ENCODE results near the gene RIMBP3C.
"Not testable (repeated sequence)": the region's sequence is repeated elsewhere in the genome, so short reads cannot be mapped to it uniquely, and the experiment has no call there.

Gene RIMBP3C

DNA sequence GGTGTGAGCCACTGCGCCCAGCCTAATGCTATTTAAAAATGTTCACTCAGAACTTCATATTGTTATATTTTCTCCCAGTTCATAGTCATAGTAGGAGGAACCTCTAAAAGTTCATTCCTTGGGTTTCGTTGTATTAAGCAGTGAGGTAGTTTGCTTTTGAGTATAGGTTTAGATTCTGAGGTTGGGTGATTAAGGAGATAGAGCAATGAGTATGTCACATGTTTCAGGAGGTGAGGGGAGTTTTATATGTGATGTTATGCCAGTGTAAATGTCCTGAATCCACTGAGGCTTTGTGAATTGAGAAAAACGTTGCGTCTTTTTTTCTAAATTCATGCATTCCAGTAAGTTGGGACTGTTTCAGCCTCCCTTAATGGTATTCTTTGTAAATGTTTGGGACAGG lies 20.4 kb upstream of the RIMBP3C start:
- DNase-seq = no peak

DNA sequence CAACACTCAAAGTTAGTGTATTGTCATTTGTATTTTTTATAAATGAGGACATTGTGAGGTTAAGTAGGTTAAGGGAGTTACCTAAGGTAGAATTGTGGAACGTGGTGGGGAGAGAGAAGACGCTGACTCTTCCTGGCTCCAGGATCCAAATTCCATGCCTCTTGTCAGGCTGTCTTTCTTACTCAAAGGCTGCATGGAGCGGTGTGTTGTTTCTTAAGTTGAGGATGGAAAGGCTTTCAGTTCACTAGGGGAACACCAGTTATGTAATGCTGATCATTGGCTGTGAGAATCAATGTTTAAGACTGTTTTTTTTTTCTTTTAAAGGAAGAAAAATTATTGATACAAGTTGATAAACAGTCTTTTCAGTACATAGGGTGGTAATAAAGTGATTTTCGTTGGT lies 19.1 kb upstream of the RIMBP3C start:
- DNase-seq = no peak

DNA sequence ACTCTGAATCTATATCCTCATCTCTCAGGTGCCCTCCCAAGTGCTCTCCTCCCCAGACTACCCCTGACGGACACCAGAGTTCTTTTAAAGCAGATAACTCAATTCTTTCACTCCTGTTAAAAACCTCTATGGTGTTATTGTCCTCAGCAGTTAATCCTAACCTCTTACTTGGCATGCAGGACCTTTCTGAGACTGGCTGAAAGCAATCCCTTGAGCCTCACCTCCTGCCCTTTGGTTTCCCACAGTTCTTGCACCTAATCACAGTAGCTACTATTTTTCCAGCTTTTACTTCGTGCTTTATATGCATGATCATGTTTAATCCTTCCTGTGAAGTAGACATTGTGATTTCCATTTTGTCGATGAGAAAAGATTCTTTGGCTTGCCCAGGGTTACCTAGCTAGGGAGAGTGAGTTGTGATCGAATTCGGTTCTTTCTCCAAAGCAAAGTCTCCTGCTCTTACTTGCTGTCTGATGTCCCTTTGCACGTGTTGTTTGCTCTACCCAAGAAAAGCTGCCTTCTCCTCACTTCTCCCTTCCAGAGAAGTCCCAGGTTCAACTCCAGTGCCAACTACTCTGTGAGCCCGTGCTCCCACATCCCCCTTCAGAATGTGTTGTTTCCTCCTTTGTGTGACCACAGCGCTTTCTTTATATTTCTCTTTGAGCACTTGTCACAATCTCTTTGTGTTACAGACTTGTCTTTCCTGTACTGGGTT lies 18.4 kb upstream of the RIMBP3C start:
- no peak for DNase-seq

DNA sequence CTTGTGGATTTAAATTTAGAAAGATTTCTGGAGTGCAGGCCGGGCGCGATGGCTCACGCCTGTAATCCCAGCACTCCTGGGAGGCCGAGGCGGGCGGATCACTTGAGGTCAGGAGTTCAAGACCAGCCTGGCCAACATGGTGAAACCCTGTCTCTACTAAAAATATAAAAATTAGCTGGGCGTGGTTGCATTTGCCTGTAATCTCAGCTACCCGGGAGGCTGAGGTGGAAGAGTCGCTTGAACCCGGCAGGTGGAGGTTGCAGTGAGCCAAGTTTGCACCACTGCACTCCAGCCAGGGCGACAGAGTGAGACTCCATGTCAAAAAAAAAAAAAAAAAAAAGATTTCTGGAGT lies 17.8 kb upstream of the RIMBP3C start:
- DNase-seq = not testable (repeated sequence)

DNA sequence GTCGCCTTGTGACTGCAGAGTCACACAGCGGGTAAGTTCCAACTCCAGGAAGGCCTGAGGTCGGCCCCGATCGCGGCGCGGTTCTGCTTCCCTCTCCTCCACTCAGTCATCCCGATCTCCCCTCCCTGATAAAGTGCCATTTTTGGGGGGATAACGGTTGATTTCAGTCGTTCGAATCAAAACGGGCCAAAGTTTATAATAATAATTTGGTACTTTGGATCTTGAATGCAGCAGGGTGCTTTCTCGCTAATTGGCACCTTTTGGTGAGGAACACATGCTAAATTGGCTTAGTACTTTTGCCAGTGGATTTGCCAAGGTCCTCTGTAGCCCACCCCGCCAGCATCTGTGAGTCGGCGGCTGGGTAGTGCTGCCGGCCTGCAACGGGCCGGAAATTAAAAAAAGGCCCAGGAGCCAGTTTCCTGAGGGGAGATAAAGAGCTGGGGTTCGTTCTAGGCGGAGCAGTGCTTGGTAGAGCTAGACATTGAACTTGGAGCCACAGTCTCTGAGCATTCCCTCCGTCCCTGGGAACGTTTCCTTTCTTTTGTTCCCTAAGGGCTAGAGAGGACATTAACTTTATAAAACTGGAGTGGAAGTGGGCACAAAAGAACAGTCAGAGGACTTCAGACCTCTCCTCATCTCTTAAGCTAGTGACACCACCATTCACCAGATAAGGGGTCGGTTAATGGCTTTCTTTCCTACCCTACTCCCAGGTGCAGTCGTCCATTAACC lies 17.2 kb upstream of the RIMBP3C start:
- no peak for DNase-seq

DNA sequence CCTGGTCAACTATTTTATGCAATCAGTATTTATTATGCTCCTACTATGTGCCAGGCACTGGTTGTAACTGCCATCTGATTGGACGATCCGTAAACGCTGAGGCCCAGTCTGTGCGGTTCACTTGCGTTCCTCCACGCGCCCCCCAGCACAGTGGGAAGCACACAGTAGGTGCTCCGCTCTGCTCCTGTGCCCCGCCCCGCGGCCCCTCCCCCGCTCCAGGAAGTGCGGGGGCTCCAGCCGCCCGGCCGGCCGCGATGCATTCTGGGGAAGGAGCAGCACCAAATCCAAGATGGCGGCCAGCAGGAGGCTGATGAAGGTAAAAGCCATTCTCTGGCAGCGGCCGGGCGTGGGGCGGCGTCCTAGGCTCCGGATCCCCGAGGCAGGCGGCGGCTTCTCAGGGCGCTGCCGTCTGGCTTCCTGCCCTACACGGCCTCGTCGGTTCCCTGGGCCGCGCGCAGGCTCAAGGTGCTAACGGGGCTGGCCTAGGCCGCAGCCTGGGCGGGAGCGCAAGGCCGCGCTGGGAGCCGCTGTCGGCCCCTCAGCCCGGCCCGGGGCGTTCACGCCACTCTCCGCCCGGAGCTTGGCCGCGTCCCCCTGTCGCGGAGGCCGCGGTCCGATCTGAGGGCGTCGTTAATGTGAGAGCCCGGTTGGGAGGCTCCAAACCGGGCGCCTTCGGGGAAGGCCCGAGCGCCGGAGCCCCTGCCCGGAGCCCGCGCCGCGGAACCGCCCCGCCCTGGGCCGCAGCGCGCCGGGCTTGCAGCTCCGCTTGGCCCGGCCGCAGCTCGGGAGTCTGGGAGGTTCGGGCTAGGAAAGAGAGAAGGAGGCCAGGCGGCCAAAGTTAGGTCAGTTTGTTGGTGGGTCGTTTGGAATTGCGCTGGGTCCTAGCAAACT lies 16.4 kb upstream of the RIMBP3C start, which contains the start of gene UBE2L3:
Gene UBE2L3, plus strand, starts transcription at position 259 of the 891 bp plus-strand sequence. Its CDS starts 31 bp downstream, at position 290.
- peak; percentile 61 for DNase-seq

DNA sequence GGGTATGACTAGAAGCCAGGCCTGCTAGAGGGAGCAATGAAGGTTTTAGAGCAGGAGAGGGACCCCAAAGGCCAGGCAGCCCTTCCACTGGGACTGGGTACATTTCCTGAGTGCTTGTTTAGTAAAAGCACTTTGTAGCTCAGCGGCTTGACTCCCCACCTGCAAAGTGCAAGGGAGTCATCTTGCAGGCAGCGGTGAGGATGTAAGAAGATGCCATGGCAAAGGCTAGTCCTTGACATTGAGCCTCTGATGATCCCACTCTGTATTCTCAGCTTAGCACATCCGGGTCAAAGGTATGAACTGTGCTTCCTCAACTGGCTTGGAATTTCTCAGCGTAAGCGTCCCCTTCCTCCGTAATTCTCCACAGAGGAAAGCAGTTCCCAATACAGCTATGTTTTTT lies 13.2 kb upstream of the RIMBP3C start:
- no peak for DNase-seq

DNA sequence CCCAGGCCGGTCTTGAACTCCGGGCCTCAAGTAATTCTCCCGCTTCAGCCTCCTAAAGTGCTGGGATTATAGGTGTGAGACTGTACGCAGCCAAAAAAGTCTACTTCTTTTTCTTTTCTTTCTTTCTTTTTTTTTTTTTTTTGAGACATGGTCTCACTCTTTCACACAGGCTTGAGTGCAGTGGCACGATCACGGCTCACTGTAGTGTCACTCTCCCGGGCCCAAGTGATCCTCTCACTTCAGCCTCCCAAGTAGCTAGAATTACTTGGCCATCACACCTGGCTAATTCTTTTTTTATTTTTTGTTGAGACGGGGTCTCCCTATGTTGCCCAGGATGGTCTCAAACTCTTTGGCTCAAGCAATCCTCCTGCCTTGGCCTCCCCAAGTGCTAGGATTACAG lies 12.7 kb upstream of the RIMBP3C start:
- DNase-seq = no peak

DNA sequence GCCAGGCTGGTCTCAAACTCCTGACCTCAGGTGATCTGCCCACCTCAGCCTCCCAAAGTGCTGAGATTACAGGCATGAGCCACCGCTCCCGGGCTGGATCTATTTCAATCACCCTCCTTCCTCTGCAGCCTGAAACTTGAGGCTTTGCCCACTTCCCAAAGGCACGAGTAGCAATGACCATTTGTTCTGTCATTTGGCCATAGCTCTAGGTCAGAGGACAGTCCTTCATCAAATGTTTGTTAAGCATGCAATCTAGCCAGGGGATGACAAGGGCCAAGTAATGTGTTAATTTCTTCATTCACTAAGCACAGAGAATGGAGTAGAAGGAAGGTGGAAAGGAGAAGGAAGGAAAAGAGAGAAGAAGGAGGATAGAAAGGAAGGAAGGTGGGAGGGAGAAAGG lies 9.4 kb upstream of the RIMBP3C start:
- not testable (repeated sequence) for DNase-seq

DNA sequence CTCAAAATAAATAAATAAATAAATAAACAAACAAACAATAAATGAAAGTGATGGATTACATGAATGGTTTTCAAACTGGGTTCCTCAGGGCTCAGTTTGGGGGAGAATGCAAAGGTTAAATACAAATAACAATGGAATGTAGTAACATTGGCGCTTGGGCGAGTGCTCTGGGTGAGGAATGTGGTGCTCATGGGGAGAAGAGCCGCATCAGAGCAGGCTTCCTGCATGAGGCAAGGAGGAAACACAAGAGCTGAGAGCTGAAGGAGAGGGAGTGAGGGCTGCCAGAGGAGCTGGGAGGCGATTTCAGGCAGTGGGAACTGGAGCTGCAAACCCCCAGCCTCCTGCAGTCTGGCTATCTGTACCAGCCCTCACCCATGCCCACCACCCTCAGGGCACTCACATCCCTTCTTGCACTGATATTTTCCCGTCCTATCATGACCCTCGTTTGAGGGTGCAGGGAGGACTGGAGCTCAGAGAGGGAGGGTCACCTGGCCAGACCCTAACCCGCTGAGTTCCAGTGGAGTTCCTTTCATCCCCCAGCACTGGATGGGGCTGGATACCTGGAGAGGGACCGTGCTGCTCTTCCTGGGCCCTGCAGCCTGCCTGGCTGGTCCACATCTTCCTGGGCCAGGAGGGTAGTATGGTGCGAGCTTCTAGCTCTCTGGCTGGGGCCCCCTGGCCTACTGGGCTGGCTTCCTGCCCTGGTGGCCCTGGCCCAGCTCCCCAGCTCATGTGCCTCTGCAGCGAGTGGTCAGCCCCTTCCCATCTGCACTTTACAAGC lies 8.3 kb upstream of the RIMBP3C start:
- DNase-seq = not testable (repeated sequence)

DNA sequence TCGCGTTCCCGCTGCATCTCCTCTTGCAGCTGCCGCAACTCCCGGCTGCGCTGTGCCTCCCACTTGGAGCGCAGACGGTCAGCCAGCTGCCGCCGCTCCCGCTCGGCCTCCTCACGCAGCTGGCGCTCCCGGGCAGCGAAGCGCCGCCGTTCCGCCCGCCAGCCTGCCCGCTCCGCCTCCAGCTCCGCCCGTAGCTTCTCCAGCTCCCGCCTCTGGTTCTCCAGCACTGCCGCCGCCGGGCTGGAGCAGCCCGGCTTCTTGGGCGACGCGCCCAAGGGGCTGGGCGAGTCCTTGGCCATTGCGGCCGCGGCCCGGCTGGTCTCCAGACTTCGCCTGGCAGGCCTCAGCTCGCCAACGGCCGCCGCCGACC lies 598 bp downstream of the RIMBP3C start:
- DNase-seq = not testable (repeated sequence)

DNA sequence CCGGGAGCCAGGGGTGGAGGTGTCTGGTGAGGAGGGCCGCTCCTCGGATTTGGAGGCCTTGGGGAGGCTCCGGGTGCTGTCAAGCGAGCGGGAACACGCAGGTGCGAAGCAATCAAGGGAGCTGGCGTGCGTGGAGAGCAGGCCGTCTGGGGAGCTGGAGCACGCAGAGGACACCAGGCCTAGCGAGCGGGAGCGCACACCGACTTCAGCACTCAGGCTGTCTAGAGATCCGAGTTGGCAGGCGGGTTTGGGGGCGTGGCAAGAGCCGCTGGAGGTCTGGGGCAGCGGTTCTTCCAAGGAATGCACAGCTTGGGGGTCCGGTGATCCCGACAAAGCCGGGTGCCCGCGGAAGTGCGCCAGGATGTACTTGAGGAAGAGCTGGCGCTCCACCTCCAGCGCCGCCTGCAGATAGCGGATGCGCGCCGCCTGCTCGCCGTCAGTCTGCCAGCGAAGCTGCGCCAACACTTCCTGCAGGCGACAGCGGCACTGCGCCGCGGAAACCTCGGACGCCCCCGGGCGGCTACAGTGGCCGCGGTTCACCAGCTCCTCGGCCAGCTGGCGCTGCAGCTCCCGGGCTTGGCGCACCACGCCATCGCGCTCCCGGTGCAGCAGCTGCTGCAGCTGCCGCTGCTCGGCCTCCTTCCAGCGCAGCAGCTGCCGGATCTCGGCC lies 1.1 kb downstream of the RIMBP3C start:
- DNase-seq = not testable (repeated sequence)

DNA sequence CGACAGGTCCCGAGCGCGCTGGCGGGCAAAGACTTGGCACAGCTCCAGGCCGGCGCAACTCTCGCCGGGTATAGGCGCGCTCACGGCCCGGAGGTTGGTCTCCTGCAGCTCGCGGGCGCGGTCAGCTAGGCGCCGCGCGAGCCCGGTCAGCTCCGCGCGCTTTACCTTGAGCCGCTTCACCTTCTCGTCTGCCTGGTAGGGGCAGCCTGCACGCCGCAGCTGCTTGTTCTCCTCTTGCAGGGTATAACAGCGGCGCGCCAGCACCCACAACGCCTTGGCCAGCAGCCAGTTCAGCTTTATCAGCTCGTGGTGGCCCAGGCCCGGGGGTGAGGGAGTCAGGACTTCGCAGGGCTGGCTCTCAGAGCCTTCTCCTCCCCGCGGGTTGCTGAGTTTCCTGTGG lies 1.7 kb downstream of the RIMBP3C start:
- not testable (repeated sequence) for DNase-seq

DNA sequence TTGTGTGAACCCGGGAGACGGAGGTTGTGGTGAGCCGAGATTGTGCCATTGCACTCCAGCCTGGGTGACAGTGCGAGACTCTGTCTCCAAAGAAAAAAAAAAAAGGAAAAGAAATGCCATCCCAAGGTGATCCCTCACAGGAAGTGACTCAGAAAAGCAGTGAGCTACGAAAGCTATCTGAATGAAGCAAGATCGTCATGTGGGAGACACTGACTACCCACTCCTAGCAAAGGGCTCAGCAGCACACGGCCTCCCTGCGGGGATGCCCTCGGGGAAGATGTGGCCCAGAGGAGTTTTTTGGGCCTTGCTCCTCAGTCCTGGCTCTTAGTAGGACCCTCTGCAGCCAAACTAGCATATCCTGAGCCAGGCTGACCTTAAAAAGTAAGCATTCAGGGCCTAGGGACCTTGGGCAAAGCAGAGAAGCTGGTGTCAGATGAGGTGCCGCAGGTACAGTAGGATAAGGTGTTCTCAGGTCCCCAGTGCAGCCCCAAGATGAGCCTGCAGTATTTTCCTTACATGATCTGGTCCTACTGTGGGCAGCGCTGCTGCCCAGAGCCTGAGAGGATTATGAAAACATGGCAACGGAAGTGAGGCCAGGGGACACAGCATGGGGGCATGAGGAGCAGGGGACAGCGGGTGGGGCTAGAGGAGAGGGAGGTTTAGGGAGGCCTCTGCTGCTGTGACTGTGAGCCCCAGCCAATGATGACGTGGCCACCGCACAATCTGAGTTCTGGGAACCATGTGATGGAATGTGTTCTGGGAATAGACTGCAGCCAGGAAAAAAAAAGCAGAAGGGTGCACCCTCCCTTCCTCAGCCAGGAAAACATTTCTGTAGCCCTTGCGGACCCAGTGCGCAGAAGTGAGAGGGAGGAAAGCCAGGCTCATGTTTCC lies 6.6 kb downstream of the RIMBP3C start:
- DNase-seq = not testable (repeated sequence)

DNA sequence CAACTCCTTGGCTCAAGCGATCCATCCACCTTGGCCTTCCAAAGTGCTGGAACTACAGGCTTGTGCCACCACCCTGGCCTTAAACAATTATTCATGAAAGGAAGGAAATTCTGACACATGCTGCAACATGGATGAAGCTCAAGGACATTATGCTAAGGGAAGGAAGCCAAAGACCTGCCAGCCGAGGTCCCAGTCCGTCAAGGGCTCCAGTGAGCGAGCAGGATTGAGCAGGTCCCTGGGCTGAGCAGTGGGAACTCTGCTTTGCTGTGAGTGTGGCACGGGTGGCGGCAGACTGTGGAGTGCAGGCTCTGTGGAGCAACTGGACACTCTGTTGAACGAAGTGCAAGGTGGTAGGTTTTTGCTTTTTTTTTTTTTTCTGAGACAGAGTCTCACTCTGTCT lies 11.4 kb downstream of the RIMBP3C start:
- DNase-seq = not testable (repeated sequence)

DNA sequence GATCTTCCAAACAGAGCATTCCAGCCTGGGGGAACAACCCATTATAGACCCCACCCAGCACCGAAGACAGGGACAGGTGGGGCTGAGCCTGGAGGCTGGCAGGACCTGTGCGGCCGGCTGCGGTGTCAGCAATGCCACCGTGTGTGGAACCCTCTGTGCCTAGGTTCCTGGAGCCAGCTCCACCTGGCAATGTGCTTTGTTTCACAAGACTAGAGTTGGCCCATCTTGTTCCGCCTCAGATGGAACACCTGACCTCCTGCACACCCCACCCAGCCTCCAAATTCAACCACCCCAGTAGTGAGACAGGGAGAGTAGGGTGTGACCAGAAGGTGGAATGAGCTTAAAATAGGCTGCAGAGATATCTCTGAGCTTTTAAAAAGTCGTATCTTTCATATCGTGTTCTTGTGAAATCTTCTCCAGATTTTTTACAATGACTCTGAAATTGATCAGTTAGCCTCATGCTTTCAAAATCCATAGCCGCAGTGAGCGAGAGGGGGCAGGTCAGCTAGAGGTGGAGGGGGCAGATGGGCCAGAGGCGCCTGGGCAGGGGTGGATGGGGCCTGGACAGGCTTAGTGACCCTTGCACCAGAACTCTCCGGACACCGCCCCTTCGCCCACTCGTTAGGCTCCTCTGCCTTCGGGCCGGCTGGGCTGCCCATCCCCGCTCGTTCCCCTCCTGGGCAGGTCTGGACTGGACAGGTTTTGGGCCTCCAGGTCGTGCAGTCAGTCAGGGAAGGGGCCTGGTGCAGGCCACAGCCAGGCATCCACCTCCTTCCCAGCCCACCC lies 18.2 kb downstream of the RIMBP3C start:
- DNase-seq = not testable (repeated sequence)

DNA sequence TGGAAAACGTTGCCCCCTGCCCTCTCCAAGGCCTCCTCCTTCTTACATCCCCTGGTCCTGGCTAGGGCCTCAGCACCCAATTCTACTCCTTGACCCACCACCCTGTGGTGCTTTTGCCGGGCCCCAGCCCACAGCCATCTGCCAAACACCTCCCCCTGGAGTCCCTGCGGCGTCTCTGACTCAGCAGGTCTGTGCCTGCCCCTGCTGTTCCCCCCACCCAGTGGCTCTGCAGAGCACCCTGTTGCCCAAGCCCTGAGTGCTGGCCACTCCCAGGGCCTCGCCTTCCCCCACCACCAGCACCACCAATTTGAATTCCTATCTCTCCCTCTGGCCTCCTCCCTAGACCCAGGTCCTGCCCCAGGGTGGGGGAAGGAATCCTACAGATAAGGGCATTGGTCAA lies 19.7 kb downstream of the RIMBP3C start:
- not testable (repeated sequence) for DNase-seq

DNA sequence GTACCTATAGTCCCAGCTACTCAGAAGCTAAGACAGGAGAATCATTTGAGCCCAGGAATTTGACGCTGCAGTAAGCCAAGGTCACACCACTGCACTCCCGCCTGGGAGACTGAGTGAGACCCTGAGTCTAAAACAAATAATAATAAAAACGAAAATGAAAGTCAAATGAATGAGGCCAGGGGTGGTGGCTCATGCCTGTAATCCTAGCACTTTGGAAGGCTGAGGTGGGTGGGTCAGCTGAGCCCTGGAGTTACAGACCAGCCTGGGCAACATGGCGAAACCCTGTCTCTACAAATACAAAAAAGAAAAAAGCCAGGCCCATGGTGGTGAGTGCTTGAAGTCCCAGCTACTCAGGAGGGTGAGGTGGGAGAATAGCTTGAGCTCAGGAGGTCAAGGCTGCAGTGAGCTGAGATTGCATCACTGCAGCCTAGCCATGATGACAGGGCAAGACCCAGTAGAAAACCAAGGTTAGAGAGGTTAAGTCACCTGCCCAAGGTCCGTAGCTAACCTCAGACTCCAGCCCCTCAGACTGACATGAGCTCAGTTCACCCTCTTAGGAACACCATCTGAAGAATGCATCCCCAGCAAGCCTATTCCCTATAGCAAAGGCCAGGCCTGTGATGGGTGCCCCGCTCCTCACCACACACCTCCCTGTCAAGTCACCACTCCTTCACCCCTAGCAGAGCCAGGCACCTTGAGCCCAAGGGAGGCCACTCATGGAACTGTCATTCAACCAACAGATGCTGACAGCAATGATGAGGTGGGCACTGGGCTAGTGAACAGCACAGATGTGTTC lies 24.4 kb downstream of the RIMBP3C start:
- DNase-seq = not testable (repeated sequence)

Data from NCI-H2227 treated with DMSO at 0.1 percent for 48 hours (cell line).